Neural cell (in vitro differentiated cells): ENCODE measurements around the gene OSBPL2. TPM values are rescaled to one million over a fixed set of nuclear protein-coding genes. Genes with fewer than 3 reads are reported as not detected.

Experiments used
- H2AFZ ChIP-seq: fragments of 200-600, 300-800 bp; sonication (generic), shearing (Covaris generic); 2 replicates; pipeline ENCODE4 v1.6.0; 2014; ENCODE audit warnings: low read depth, mild to moderate bottlenecking, antibody characterized with exemption, low read length, moderate library complexity
- H3F3A ChIP-seq: fragments of 200-600 bp; shearing (Covaris generic); 2 replicates; pipeline ENCODE4 v1.6.1; 2016; ENCODE audit warnings: mild to moderate bottlenecking, moderate library complexity, mixed read lengths, antibody characterized with exemption, low read length; ENCODE audit not compliant: insufficient read depth, poor library complexity, severe bottlenecking
- H3K27ac ChIP-seq: fragments of 200-600, 300-800 bp; sonication (generic), shearing (Covaris generic); 2 replicates; pipeline ENCODE4 v1.5.1; 2014; ENCODE audit warnings: mild to moderate bottlenecking, low read length, moderate library complexity
- H3K27me3 ChIP-seq: fragments of 300-800, 200-600 bp; sonication (generic), shearing (Covaris generic); 2 replicates; pipeline ENCODE4 v1.6.0; 2014; ENCODE audit warnings: mild to moderate bottlenecking, low read depth, low read length, moderate library complexity; ENCODE audit not compliant: insufficient read depth
- H3K36me3 ChIP-seq: fragments of 300-800, 200-600 bp; sonication (generic), shearing (Covaris generic); 2 replicates; pipeline ENCODE4 v1.5.1; 2014; ENCODE audit warnings: mild to moderate bottlenecking, antibody characterized with exemption, low read length, moderate library complexity; ENCODE audit not compliant: insufficient read depth
- H3K4me2 ChIP-seq: fragments of 300-800, 200-600 bp; sonication (generic), shearing (Covaris generic); 2 replicates; pipeline ENCODE4 v1.6.0; 2014; ENCODE audit warnings: mild to moderate bottlenecking, low read length
- H3K4me3 ChIP-seq: fragments of 300-800, 200-600 bp; sonication (generic), shearing (Covaris generic); 2 replicates; pipeline ENCODE4 v1.5.1; 2014; ENCODE audit warnings: mild to moderate bottlenecking, low read length, moderate library complexity
- H3K79me2 ChIP-seq: fragments of 200-600 bp; shearing (Covaris generic); replicated peaks from 2 replicates; pipeline ENCODE4 v1.6.0; 2014; ENCODE audit warnings: mild to moderate bottlenecking, low read length, moderate library complexity; ENCODE audit not compliant: insufficient read depth
- H3K9ac ChIP-seq: fragments of 300-800, 200-600 bp; sonication (generic), shearing (Covaris generic); 2 replicates; pipeline ENCODE4 v1.6.1; 2016; ENCODE audit warnings: mild to moderate bottlenecking, low read length, mixed read lengths
- H3K9me2 ChIP-seq: fragments of 200-600 bp; shearing (Covaris generic); 2 replicates; pipeline ENCODE4 v1.6.1; 2016; ENCODE audit warnings: mild to moderate bottlenecking, low read length, mixed read lengths; ENCODE audit not compliant: insufficient read depth
- H3K9me3 ChIP-seq: fragments of 200-600, 300-800 bp; sonication (generic), shearing (Covaris generic); 2 replicates; pipeline ENCODE4 v1.6.1; 2016; ENCODE audit warnings: mild to moderate bottlenecking, mixed run types, low read length, moderate library complexity, mixed read lengths
- H4K20me1 ChIP-seq: fragments of 200-600 bp; shearing (Covaris generic); 2 replicates; pipeline ENCODE4 v1.6.1; 2016; ENCODE audit warnings: mild to moderate bottlenecking, mixed run types; ENCODE audit not compliant: insufficient read depth
- CTCF ChIP-seq: fragments of 450-650 bp; IDR thresholded peaks from 2 replicates; pipeline ENCODE4 v1.5.1; 2014; ENCODE audit warnings: antibody characterized with exemption, mild to moderate bottlenecking, moderate library complexity; ENCODE audit not compliant: poor library complexity, severe bottlenecking
- EP300 ChIP-seq: fragments of 450-650 bp; conservative IDR thresholded peaks from 2 replicates; pipeline ENCODE4 v1.6.1; 2014; ENCODE audit warnings: antibody characterized with exemption, mild to moderate bottlenecking, moderate library complexity; ENCODE audit not compliant: poor library complexity, severe bottlenecking
- EZH2 ChIP-seq: fragments of 200-600, 300-800 bp; shearing (Covaris generic), sonication (generic); IDR thresholded peaks from 2 replicates; pipeline ENCODE4 v1.6.1; 2014; ENCODE audit warnings: antibody characterized with exemption, low read length, borderline replicate concordance, mild to moderate bottlenecking; ENCODE audit not compliant: insufficient read depth, poor library complexity, severe bottlenecking
- MXI1 ChIP-seq: fragments of 450-650 bp; conservative IDR thresholded peaks from 2 replicates; pipeline ENCODE4 v1.6.1; 2014; ENCODE audit warnings: antibody characterized with exemption, mild to moderate bottlenecking; ENCODE audit not compliant: poor library complexity, severe bottlenecking
- POLR2AphosphoS5 ChIP-seq: IDR thresholded peaks from 2 replicates; pipeline ENCODE4 v1.6.1; 2012
- RAD21 ChIP-seq: fragments of 450-650 bp; conservative IDR thresholded peaks from 2 replicates; pipeline ENCODE4 v1.6.1; 2014; ENCODE audit warnings: antibody characterized with exemption, mild to moderate bottlenecking, moderate library complexity
- REST ChIP-seq: IDR thresholded peaks from 2 replicates; pipeline ENCODE4 v1.6.1; 2012; ENCODE audit warnings: borderline replicate concordance
- SMC3 ChIP-seq: fragments of 450-650 bp; conservative IDR thresholded peaks from 2 replicates; pipeline ENCODE4 v1.6.1; 2014; ENCODE audit warnings: antibody characterized with exemption, mild to moderate bottlenecking, moderate library complexity; ENCODE audit not compliant: poor library complexity
- TAF1 ChIP-seq: IDR thresholded peaks from 2 replicates; pipeline ENCODE4 v1.6.1; 2012; ENCODE audit warnings: low read depth
- polyA plus RNA-seq: library from polyadenylated mRNA; depleted of rRNA; stranded (reverse); fragments of >200 nt; gene quantifications from 2 replicates; pipeline ENCODE4 v1.2.3, GENCODE V29; 2014

The OSBPL2 gene
- polyA plus RNA-seq, 1 donor from 2014 or later: 41.5 TPM

- Histone ChIP-seq H3K27ac (no peak overlapping the region), H3F3A (no peaks in the 10 kb centered on the region), H4K20me1 (no peaks in the 10 kb centered on the region), H3K36me3 (no peaks in the 10 kb centered on the region), H2AFZ (no peak overlapping the region), H3K27me3 (no peaks in the 10 kb centered on the region), H3K4me3 (no peak overlapping the region), H3K9me3 (no peaks in the 10 kb centered on the region), H3K9ac (no peak overlapping the region), H3K4me2 (no peak overlapping the region), H3K9me2 (no peaks in the 10 kb centered on the region), H3K79me2 (no peaks in the 10 kb centered on the region)
- TF ChIP-seq SMC3 (no peak), POLR2AphosphoS5 (no peak), MXI1 (no peak), RAD21 (no peak), EZH2 (no peak), EP300 (no peak), TAF1 (no peak), REST (no peak), CTCF (no peak)
Observed at GRCh38 chr20:62296724-62297448, 58.6 kb downstream of the OSBPL2 start.

GRCh38 chr20:62297449-62298227, 59.3 kb downstream of the OSBPL2 start:
- no peak overlapping the region for H2AFZ ChIP-seq
- H3K27me3 ChIP-seq: no peaks in the 10 kb centered on the region
- H3K9me3 ChIP-seq: no peaks in the 10 kb centered on the region
- no peak overlapping the region for H3K27ac ChIP-seq
- no peaks in the 10 kb centered on the region for H4K20me1 ChIP-seq
- H3K4me3 ChIP-seq: no peak overlapping the region
- H3K4me2 ChIP-seq: no peak overlapping the region
- TF ChIP-seq TAF1 (no peak), POLR2AphosphoS5 (no peak), CTCF (no peak), REST (no peak), MXI1 (no peak), EZH2 (no peak), RAD21 (no peak), SMC3 (no peak), EP300 (no peak)
- no peaks in the 10 kb centered on the region for H3K79me2 ChIP-seq
- no peaks in the 10 kb centered on the region for H3K36me3 ChIP-seq
- no peaks in the 10 kb centered on the region for H3K9me2 ChIP-seq
- H3F3A ChIP-seq: no peaks in the 10 kb centered on the region
- H3K9ac ChIP-seq: no peak overlapping the region
